B cell (primary cell): Measurements from ENCODE around the gene NETO2. TPM values are rescaled to one million over a fixed set of nuclear protein-coding genes. Genes with fewer than 3 reads are reported as not detected.

Source experiments
- ATAC-seq: fragments of 200-7000 bp; cut with Tn5 transposase; one replicate; pipeline ENCODE4 v1.10.0; 2021; ENCODE audit warnings: low read depth, mild to moderate bottlenecking, moderate number of reproducible peaks, moderate library complexity
- CTCF ChIA-PET: fragments of 350-600 bp; sonication (Branson Sonifier 250); formaldehyde crosslinking; loops from one replicate; lab custom pipeline; 2021; ENCODE audit warnings: antibody characterized with exemption, inconsistent platforms; lab: Charles Lee
- POLR2A ChIA-PET: fragments of 350-600 bp; sonication (Branson Sonifier 250); formaldehyde crosslinking; loops from one replicate; lab custom pipeline; 2021; ENCODE audit warnings: antibody characterized with exemption; lab: Charles Lee
- DNase-seq: peaks from one replicate; pipeline ENCODE4 v3.0.0; 2013
- H2AFZ ChIP-seq: 2 replicates; pipeline ENCODE4 v1.6.1; 2012; ENCODE audit warnings: mild to moderate bottlenecking, low read depth, low read length; ENCODE audit not compliant: insufficient read depth, poor library complexity, severe bottlenecking
- H3K27ac ChIP-seq, 2 donors: 1 replicate in 1 of 2; 2 replicates in 1 of 2; pipeline ENCODE4 v1.5.1; 2012 to 2013; ENCODE audit warnings: low read length in 2 of 2, mild to moderate bottlenecking in 2 of 2, moderate library complexity in 1 of 2
- H3K27me3 ChIP-seq, 4 experiments: fragments of 200-600 bp in 1 of 4; sonication (generic) in 1 of 4; replicated peaks in 1 of 4; 1 replicate in 2 of 4; 2 replicates in 2 of 4; pipeline versions ENCODE4 v1.6.1 to v1.7.0; 2013 to 2016; ENCODE audit warnings: low read length in 3 of 4, mild to moderate bottlenecking in 2 of 4, mixed read lengths in 1 of 4, moderate library complexity in 1 of 4; ENCODE audit not compliant: insufficient read depth in 4 of 4, control insufficient read depth in 3 of 4; ENCODE audit errors: control extremely low read depth in 1 of 4
- H3K36me3 ChIP-seq, 2 experiments: replicated peaks in 1 of 2; 1 replicate in 1 of 2; 2 replicates in 1 of 2; pipeline versions ENCODE4 v1.6.1 to v1.7.1; 2013; ENCODE audit warnings: low read length in 1 of 2; ENCODE audit not compliant: insufficient read depth in 2 of 2, control insufficient read depth in 1 of 2; ENCODE audit errors: control extremely low read depth in 1 of 2, extremely low read depth in 1 of 2
- H3K4me1 ChIP-seq, 2 donors: fragments of 200-600 bp in 1 of 2; sonication (generic) in 1 of 2; 1 replicate in 1 of 2; 2 replicates in 1 of 2; pipeline versions ENCODE4 v1.5.1 to v1.6.1; 2013 to 2017; ENCODE audit warnings: low read length in 2 of 2; ENCODE audit not compliant: control insufficient read depth in 2 of 2, insufficient read depth in 2 of 2
- H3K4me2 ChIP-seq: replicated peaks from 2 replicates; pipeline ENCODE3; 2012; ENCODE audit warnings: mild to moderate bottlenecking, low read depth, low read length; ENCODE audit not compliant: poor library complexity, severe bottlenecking
- H3K4me3 ChIP-seq, 5 experiments: fragments of 200-600 bp in 1 of 5; sonication (generic) in 1 of 5; 1 replicate in 3 of 5; 2 replicates in 2 of 5; pipeline versions ENCODE4 v1.5.1 to v1.7.0; 2011 to 2016; ENCODE audit warnings: low read length in 4 of 5, mild to moderate bottlenecking in 4 of 5, low read depth in 2 of 5, control low read depth in 1 of 5, moderate library complexity in 1 of 5; ENCODE audit not compliant: insufficient read depth in 1 of 5; ENCODE audit errors: control extremely low read depth in 1 of 5, extremely low read depth in 1 of 5
- H3K79me2 ChIP-seq: fragments of 200-600 bp; sonication (generic); one replicate; pipeline ENCODE4 v1.6.0; 2016; ENCODE audit warnings: low read length; ENCODE audit not compliant: control insufficient read depth, insufficient read depth
- H3K9ac ChIP-seq: fragments of 200-600 bp; sonication (generic); 2 replicates; pipeline ENCODE4 v1.6.1; 2017; ENCODE audit warnings: mild to moderate bottlenecking, low read length, moderate library complexity
- H3K9me3 ChIP-seq, 3 donors: one replicate each; pipeline versions ENCODE4 v1.6.1 to v1.7.1; 2013; ENCODE audit warnings: low read length in 2 of 3; ENCODE audit not compliant: control insufficient read depth in 2 of 3, insufficient read depth in 1 of 3; ENCODE audit errors: control extremely low read depth in 1 of 3
- H4K20me1 ChIP-seq: 2 replicates; pipeline ENCODE4 v1.6.0; 2012; ENCODE audit warnings: mild to moderate bottlenecking, low read length; ENCODE audit not compliant: insufficient read depth, control insufficient read depth, poor library complexity, severe bottlenecking
- H3K27ac Mint-ChIP-seq: one replicate; pipeline ENCODE4 v1.8.0; 2021; ENCODE audit warnings: mixed read lengths
- H3K27me3 Mint-ChIP-seq: one replicate; pipeline ENCODE4 v1.8.0; 2021; ENCODE audit warnings: mixed read lengths
- H3K4me1 Mint-ChIP-seq: one replicate; pipeline ENCODE4 v1.8.0; 2021; ENCODE audit warnings: mixed read lengths
- H3K4me3 Mint-ChIP-seq: one replicate; pipeline ENCODE4 v1.8.0; 2021; ENCODE audit warnings: mixed read lengths
- H3K9me3 Mint-ChIP-seq: one replicate; pipeline ENCODE4 v1.8.0; 2022; ENCODE audit warnings: mixed read lengths; ENCODE audit not compliant: insufficient read depth
- EZH2 ChIP-seq: IDR thresholded peaks from 2 replicates; pipeline ENCODE4 v1.6.1; 2012; ENCODE audit warnings: borderline replicate concordance, low read depth, mild to moderate bottlenecking, moderate library complexity, low read length; ENCODE audit not compliant: insufficient read depth, poor library complexity, severe bottlenecking
- WGBS: methylation state at CpG from one replicate; pipeline ENCODE4 v1.1.5; 2013; ENCODE audit warnings: missing lambda C conversion rate; ENCODE audit not compliant: insufficient coverage; 5-methylcytosine and 5-hydroxymethylcytosine counted together
- intact Hi-C: fragments of 100-400 bp; cut with micrococcal nuclease; formaldehyde crosslinking; loops from one replicate; pipeline ENCODE4 v1.10.0; 2022
- polyA plus RNA-seq: library from polyadenylated mRNA; depleted of rRNA; stranded (reverse); fragments of >200 nt; gene quantifications from 2 replicates; pipeline ENCODE4 v1.2.3, GENCODE V29; 2012
- total RNA-seq, 2 donors: library from RNA; stranded (reverse); fragments of 120-200 nt in 1 of 2; gene quantifications; 1 replicate in 1 of 2; 2 replicates in 1 of 2; pipeline versions ENCODE4 v1.2.3 to v1.2.4, GENCODE V29; 2013 to 2022
- TF ChIP-seq, protein P1 (sequence below): fragments of 200-600 bp; IDR thresholded peaks from one replicate; pipeline ENCODE4 v1.8.0; 2022; ENCODE audit warnings: antibody characterized with exemption, mild to moderate bottlenecking

NETO2 gene
- total and polyA plus RNA-seq, 2 donors (not counting 1 experiment from before 2014, with no cell fraction given) = 1.9 to 4.2 TPM

GRCh38 chr16:47053895-47054294, 89.8 kb downstream of the NETO2 start:
- H3K27ac Mint-ChIP-seq = no peak overlapping the region
- no peak for ATAC-seq

More at GRCh38 chr16:47053895-47054294, 89.8 kb downstream of the NETO2 start:
- Mint-ChIP-seq H3K4me1 (no peaks in the 10 kb centered on the region), H3K27me3 (no peaks in the 10 kb centered on the region), H3K4me3 (no peak overlapping the region), H3K9me3 (no peaks in the 10 kb centered on the region)
- WGBS = 100% methylated on average over 1 of the region's 5 CpGs
- peaks cover 0 to 2% (median 0%) of the 10 kb centered on the region in 4 experiments for H3K27me3 ChIP-seq
- TF ChIP-seq, protein P1, sequence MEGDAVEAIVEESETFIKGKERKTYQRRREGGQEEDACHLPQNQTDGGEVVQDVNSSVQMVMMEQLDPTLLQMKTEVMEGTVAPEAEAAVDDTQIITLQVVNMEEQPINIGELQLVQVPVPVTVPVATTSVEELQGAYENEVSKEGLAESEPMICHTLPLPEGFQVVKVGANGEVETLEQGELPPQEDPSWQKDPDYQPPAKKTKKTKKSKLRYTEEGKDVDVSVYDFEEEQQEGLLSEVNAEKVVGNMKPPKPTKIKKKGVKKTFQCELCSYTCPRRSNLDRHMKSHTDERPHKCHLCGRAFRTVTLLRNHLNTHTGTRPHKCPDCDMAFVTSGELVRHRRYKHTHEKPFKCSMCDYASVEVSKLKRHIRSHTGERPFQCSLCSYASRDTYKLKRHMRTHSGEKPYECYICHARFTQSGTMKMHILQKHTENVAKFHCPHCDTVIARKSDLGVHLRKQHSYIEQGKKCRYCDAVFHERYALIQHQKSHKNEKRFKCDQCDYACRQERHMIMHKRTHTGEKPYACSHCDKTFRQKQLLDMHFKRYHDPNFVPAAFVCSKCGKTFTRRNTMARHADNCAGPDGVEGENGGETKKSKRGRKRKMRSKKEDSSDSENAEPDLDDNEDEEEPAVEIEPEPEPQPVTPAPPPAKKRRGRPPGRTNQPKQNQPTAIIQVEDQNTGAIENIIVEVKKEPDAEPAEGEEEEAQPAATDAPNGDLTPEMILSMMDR = no peak
- no peak for TF ChIP-seq EZH2
- H3K36me3 ChIP-seq = no peaks in the 10 kb centered on the region
- no peak overlapping the region for H3K27ac ChIP-seq
- no peak overlapping the region for H3K4me2 ChIP-seq
- no peaks in the 10 kb centered on the region for H4K20me1 ChIP-seq
- no peak overlapping the region for H3K9ac ChIP-seq
- DNase-seq = no peak
- H2AFZ ChIP-seq = no peak overlapping the region
- H3K4me3 ChIP-seq = no peak overlapping the region
- ChIA-PET CTCF (no interaction called here), POLR2A (no interaction called here)
- intact Hi-C loops = no loop called here
- H3K9me3 ChIP-seq = peaks cover 0 to 3% (median 0%) of the 10 kb centered on the region in 3 donors
- H3K4me1 ChIP-seq = no peaks in the 10 kb centered on the region
- no peaks in the 10 kb centered on the region for H3K79me2 ChIP-seq
